Activated naive CD4-positive, alpha-beta T cell (primary cell): Measurements from ENCODE around the gene C9orf40.

ENCODE experiments used
- DNase-seq, 4 experiments: peaks; one replicate each; lab custom pipeline; 2025; lab: John Stamatoyannopoulos, UW

The C9orf40 gene, protein sequence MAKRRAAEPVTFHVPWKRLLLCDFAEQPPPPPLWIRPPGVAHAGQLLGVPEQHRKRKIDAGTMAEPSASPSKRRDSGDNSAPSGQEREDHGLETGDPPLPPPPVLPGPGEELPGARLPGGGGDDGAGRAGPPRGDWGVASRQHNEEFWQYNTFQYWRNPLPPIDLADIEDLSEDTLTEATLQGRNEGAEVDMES

DNA sequence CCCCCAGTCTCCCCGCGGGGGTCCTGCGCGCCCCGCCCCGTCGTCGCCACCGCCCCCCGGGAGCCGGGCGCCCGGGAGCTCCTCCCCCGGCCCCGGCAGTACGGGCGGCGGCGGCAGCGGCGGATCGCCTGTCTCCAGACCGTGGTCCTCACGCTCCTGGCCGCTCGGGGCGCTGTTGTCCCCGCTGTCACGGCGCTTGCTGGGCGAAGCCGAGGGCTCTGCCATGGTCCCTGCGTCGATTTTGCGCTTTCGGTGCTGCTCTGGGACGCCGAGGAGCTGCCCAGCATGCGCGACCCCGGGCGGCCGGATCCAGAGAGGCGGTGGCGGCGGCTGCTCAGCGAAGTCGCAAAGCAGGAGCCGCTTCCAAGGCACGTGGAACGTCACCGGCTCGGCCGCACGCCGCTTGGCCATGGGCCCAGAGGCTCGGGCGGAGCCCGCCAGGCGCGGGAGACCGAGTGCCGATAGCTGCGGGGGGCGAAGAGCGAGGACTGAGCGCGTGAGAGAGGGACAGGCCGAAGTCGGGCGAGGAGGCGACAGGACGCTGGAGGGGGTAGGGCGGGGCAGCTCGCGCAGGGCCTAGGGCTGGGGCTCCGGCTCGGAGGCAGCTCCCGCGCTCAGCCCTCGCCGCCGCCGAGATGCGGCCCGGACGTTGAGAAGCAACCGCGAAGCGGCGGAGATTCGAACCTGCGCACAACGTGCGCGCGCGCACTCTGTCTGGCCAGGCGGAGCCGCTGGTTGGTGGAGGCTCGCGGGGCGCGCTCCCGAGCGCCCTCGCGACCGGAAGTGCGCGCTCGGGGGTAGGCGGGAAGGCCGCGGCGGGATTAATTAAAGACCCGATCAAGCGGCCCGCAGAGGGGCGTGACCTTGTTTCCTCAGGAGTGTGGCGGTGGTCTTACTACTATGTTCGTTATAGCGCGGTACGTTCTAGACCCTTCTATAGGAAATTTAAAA, at the start of gene C9orf40:
Gene C9orf40, minus strand, starts transcription at position 712 of the 951 bp plus-strand sequence. Its CDS starts 301 bp downstream, at position 411.
- peak; percentile 74 to 90 (median 86) for DNase-seq

DNA sequence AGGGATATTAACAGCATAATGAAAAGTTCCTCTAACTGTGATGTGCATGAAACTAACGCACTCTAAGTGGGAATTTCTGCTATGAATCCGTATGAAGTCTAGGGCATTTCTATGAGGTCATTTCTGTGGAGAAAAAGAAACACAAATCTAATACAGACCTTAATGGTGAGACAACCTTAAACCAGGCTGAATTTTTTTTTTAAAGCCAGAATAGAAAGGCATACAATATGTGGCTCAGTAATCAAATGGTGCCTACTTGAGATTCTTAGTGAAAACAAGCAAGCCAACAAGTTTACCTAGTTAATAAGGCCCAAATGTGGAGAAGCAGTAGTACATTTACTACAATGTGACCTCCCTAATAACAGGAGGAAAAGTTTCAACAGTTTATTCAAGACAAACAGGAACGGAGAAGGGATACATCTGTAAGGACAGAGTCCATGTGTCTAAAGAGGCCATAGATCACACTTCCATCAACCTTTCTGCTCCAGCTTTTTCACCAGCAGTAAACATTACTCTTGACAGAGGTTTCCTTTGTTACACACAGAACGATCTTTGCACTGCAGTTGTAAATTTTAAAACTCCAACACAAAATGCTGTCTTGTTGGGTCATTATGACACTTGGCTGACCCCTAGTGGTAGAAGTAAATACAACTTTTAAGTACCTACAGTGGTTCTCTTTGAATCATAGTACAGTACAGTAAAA, 49.2 kb upstream of the C9orf40 start:
- DNase-seq: no peak

DNA sequence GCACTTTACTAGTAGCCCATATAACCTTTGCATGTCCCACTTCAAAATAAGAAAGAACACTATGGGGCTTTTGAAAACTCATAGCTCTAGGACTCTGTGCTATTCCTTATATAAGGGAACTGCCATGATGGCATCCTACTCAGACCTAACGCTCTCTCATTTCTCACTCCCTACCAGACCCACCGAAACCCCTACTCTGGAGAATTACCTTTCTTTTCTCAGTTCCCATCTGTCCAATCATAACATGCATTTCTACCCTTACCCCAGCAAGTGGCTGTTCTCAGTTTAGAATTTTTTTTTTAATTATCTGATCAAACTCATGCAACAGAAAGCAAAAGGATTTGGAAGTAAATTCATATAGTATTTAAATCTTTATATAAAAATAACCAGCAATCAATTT, 48.1 kb upstream of the C9orf40 start:
- no peak for DNase-seq

DNA sequence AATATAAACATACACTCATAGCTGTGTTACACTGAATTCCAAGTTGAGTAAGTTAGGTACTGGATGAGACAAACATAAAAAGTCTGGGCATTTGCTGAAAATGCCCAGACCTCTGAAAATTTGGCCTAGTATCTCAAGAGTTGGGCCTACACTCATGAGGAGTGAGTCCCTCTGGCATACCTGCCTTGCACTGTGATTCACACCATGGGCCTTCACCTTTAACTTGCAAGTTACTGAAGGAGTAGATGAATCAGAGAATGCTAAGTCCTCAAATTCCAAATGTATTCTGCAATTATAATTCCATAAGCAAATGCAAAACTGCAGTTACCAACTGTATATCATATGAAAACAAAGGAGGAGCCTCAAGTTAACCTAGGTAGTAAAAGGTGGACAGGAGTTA, 32.3 kb upstream of the C9orf40 start:
- DNase-seq: no peak

DNA sequence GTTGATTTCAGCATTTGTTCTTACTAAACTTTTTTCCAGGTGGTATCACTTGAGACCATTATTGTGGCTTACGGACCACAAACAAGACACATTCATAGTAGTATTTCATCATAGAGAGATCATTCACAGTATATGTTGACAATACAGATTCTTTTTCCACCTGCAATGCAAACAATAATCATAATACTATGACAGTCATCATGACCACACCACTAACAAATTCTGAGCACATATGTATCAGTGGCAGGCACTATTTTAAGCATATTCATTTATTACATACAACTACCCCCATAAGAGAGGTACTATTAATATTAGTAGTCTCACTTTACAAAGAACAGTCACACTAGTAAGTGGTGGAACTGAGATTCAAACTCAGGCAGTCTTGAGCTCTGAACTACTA, 31.0 kb upstream of the C9orf40 start:
- DNase-seq: no peak

DNA sequence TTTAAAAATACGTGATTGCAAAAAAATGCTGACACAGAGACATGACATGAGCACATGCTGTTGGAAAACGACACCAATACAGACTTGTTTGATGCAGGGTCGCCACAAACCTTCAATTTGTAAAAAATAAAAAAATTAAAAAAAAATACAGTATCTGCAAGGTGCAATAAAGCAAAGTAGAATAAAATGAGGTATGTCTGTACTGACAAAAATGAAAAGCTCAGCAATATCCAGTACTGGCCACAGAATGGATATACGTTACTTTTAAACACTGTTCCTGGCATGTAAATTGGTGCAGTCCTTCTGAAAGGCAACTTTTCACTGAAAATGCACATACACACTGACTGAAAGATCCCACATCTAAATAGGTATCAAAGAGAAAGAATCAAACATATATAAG, 27.1 kb upstream of the C9orf40 start:
- DNase-seq: no peak

DNA sequence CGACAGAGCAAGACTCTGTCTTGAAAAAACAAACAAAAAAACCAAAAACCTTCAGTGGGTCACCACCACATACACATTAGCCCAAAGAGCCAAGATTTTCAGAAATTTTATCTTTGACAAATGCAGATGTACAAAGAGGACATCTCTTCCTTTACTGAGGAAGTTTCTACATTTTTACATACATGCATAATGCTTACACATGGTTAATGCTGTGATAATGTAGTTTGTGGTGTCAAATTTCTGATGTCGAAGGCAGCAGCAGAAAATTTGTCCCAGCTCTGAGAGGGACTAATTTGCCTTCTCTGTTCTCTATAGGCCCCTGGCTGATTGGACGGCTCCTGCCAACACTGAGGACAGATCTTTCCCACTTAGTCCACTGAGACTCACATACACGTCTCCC, 24.6 kb upstream of the C9orf40 start:
- DNase-seq: no peak

DNA sequence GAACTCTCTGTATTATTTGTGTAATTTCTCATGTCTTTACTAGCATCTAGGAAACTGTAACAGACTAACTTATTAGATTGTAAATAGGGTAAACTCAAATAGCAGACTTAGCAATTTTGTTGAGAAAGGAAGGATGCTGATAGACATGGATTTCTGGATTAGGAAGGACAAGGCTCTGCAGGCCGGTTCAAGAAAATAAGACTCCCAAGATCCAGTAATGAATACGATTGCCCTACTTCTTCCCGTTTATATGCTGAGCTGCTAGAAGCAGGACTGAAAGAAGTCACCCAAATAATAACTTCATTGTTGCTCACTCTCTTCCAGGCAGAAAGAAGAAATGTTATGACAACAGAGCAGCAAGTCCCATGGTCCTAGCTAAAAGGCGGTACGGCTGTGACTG, 22.8 kb upstream of the C9orf40 start:
- no peak for DNase-seq

DNA sequence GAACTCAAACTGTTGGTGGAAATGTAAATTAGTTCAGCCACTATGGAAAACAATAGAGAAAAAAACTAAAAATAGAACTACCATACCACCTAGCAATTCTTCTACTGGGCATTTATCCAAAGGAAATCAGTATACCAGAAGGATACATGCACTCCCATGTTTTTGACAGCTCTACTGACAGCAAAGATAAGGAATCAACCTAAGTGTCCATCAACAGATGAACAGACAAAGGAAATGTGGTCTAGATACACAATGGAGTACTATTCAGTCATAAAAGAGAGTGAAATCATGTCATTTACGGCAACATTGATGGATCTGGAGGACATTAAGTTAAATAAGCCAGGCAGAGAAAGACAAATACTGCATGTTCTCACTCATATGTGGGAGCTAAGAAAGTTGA, 21.8 kb upstream of the C9orf40 start:
- no peak for DNase-seq

DNA sequence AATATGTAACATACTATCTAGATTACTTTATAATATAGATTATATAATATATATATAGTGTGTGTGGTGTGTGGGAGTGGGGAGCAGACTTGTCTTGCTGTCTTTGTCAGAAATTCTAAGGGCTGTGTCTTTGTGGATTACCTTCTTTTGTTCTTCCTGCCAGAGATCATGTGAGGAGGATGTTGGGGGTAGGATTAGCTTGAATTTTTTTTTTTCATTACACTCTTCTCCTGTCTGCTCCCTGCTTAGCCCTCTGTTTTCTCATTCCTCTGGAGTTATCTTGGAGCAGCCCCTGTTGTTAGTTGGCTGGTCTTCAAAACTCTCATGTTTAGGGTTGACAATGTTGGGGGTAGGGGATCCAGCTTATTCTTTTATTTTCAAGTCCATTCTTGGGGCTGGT, 21.0 kb upstream of the C9orf40 start:
- DNase-seq: no peak

DNA sequence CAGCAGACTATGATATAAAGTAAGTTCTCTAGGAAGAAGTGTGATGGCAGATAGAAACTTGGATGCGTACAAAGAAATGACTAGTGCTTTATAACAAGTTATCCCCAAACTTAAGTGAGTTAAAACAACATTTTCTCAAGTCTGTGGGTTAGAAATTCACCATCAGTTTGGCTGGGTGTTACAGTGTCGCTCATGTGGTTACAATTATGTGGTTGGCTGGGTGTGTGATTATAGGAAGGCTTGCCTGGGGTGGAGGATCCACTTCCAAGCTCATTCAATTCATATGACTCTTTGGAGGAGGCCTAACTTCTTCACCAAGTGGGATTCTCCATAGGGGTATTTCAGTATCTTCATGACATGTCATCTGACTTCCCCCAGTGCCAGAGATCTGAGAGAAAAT, 10.3 kb upstream of the C9orf40 start:
- no peak for DNase-seq

DNA sequence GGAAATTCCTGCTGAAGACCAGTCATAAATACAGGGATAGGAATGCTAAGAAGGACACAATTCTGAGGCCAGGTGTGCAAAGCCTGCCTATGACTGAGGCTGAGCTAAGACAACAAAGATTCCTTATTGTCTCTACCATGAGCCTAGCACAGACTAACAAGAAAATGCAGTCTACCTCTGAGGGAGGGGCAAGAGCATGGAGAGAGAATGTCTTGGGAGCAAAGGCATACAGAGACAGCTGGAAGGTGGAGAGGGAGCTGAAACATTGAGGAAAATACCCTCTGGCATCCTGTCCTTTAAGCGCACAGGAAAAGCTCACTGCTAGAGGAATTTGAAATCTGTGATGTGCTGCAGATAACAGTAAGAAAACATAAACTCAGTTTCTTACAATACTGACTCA, 8.8 kb upstream of the C9orf40 start:
- DNase-seq: no peak

DNA sequence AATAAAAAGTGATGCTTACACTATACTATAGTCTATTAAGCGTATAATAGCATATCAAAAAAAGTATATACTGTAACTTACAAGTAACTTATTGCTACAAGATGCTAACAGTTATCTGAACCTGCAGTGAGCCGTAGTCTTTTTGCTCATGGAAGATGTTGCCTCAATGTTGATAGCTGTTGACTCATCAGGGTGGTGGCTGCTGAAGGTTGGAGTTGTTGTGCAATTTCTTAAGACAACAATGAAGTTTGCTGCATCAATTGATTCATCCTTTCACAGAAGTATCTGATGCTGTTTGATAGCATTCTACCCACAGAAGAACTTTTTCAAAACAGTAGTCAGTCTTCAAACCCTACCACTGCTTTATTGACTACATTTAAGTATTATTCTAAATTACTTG, 7.8 kb upstream of the C9orf40 start:
- DNase-seq: no peak

DNA sequence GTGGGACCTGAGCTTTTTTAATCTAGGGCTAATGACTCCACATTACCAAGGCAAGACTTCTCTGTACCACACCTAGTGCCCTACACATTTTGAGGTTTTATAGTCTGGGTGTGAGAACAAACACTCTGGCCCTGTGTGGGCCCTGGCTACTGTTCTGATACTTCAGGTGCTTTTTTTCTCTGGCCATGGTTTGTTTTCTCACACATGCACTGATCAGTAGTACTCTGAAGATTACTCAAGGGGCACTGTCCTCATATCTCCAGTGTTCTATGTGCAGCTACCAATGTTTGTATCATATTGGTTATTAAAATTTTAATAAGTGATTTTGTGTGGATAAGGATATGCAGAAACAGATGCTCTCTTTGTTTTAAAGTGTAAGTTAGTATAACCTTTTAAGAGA, 5.9 kb upstream of the C9orf40 start:
- DNase-seq: no peak

DNA sequence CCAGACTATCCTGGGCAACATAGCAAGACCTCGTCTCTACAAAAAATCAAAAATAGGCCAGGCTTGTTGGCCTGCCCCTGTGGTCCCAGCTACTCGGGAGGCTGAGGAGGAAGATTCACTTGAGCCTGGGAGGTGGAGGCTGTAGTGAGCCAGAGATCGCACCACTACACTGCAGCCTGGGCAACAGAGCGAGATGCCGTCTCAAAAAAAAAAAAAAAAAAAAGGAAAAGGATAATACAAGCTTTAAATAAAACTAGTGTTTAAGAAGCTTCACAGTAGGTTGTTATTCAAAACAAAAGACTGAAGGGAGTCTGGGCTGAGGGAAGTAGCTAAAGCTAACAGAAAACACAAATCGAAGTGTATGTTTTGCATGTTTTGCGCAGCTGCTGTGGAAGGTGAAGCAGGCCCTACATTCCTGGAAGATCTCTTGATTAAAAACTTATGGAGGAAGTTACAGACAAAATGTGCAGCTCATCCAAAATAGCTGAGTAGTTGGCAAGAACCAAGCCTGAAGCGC, 581 bp upstream of the C9orf40 start:
- no peak for DNase-seq

DNA sequence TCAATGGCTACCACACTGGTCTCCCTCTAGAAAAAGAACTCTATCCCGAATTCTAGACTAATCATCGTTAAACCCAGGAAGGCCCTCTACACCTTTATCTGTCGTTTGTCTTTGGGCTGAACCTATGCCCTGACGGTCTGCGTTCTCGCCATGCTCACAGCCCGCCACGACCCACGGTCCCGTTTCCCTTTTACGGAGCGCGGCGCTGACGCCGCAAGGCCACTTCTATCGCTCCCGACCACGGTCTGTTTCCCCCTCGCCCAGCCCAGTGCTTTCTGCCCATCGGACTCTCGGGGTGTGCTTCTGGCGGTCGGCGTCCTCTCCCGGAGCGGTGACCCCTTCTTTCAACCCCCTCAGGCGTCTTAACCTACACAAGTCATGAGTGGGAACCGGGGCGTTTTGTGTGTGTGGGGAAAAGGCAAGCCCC, 974 bp downstream of the C9orf40 start:
- DNase-seq: peak in 3 of 4 experiments; percentile 16 to 30 (median 25)

DNA sequence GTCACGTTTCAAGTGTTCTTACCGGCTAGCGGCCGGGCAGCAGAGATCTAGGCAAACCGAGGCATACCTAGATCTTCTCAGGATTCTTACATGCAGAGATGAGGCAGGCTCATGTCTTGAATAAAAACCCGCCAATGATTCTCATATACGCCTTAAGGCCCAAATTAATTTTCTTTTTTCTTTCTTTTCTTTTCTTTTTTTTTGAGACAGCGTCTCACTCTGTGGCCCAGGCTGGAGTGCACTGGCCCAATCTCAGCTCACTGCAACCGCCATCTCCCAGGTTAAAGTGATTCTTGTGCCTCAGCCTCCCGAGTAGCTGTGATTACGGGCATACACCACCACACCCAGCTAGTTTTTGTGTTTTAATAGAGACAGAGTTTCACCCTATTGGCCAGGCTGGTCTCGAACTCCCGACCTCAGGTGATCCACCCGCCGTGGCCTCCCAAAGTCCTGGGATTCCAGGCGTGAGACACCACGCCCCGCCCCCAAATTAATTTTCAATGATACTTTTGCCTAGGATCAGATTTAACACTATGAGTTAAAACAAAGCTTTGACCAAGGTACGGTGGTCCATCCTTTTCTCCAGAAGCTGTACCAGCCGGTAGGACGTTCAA, 1.5 kb downstream of the C9orf40 start:
- no peak for DNase-seq

DNA sequence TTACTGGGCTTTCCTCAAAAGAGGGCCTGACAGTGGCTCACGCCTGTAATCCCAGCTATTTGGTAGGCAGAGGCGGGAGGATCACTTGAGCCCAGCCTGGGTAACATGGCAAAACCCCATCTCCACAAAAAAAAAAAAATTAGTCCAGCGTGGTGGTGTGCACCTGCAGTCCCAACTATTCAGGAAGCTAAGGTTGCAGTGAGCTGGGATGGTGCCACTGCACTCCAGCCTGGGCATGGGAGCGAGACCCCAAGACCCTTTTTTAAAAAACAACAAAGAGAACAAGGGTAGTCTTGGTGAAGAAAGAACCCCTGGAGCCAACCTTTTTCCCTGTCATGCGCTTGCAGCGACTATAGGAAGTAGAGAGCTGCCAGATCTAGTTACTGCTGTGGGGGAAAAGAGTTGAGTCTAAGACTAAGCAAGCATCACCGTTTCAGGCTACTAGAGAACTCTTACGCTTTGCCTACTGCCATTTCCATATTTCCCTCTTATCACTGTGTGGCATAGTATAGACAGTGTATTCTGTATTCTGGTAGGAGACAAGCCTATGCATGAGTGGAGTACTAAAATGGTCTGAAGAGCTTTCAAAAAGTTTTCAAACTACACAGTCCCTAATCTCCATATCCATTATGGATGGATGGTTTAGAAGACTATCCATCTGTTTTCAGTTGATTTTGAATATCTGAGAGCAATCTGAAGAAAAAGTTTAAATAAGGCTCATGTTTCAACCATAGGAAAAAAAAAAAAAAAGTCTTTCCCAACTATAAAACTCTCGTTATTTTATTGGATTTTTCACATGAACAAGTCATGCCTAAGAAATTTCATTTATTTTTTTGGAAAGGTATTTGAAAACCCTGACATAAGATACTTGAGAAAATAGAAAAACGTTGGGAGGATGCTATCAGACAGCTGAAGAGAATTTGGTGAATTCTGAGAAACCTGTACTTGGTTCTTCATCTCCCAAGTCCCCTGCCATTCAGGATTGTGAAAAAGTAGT, 2.6 kb downstream of the C9orf40 start:
- DNase-seq: no peak

DNA sequence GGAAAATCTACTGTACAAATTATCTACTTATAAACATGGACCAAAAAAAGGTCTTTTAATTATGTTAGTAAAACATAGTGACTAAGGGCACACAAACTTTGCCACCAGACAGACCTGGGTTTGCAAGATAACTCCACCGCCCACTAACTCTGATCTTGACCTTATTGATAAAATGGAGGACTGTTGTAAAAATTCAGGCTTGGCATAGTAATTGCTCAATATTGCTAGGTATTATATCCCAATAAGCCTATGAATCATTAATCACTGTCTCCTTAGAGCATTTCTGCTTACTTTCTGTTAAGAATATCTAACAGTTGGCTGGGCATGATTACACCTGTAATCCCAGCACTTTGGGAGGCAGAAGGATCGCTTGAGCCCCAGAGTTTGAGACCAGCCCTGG, 3.8 kb downstream of the C9orf40 start:
- DNase-seq: no peak

DNA sequence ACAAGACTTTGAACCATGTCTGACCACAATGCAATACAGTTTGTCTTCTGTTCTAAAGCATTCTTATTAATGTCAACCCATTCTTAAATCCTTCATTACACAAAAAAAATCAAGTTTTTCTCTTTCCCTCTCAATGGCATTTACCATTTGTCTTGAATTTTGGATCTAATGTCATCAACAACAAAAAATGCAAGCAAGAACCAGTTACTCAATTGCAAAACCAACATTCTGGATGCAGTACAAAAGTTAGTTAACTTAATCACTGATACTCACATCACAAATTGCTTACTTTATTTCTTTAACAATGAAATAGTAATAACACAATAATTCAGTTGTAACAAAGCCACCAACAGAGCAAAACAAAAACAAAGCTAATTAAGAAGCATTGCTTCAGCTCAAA, 6.0 kb downstream of the C9orf40 start:
- no peak for DNase-seq

DNA sequence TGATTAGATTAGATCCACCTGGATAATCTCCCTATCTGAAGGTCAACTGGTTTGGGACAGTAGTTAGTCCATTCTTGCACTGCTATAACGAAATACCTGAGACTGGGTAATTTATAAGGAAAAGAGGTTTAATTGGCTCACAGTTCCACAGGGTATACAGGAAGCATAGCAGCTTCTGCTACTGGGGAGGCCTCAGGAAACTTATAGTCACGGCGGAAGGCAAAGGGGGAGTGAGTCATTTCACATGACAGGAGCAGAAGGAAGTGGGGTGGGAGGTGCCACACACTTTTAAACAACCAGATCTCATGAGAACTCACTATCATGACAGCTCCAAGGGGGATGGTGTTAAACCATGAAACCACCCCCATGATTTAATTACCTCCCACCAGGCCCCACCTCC, 9.9 kb downstream of the C9orf40 start:
- no peak for DNase-seq
